Fibroblast of lung (primary cell): ENCODE data around the gene PCSK1N. TPM values are rescaled to one million over a fixed set of nuclear protein-coding genes. Genes with fewer than 3 reads are reported as not detected.

Experiments used
- DNase-seq, 2 donors: peaks; one replicate each; pipeline versions ENCODE4 v3.0.0 to v3.0.0-alpha.2; 2010; ENCODE audit warnings: low read depth in 2 of 2
- H2AFZ ChIP-seq: 2 replicates; pipeline ENCODE4 v1.5.1; 2012; ENCODE audit warnings: low read length, control low read depth, inconsistent platforms
- H3K27ac ChIP-seq: 2 replicates; pipeline ENCODE4 v1.5.1; 2011; ENCODE audit warnings: low read length, control low read depth; ENCODE audit not compliant: insufficient read depth
- H3K27me3 ChIP-seq: 2 replicates; pipeline ENCODE4 v1.5.1; 2011; ENCODE audit warnings: mild to moderate bottlenecking, low read length; ENCODE audit not compliant: control insufficient read depth, insufficient read depth
- H3K36me3 ChIP-seq: 2 replicates; pipeline ENCODE4 v1.5.1; 2011; ENCODE audit warnings: low read length; ENCODE audit not compliant: control insufficient read depth, insufficient read depth
- H3K4me1 ChIP-seq: 2 replicates; pipeline ENCODE4 v1.5.1; 2011; ENCODE audit warnings: low read length; ENCODE audit not compliant: control insufficient read depth, insufficient read depth; ENCODE audit errors: extremely low read depth
- H3K4me2 ChIP-seq: 2 replicates; pipeline ENCODE4 v1.5.1; 2011; ENCODE audit warnings: low read length, control low read depth; ENCODE audit not compliant: insufficient read depth; ENCODE audit errors: extremely low read depth
- H3K4me3 ChIP-seq, 4 experiments: fragments of 200-600 bp in 1 of 4; sonication (generic) in 1 of 4; replicated peaks in 1 of 4; 2 replicates each; pipeline ENCODE4 v1.5.1; 2011 to 2016; ENCODE audit warnings: low read length in 4 of 4, low read depth in 3 of 4, mild to moderate bottlenecking in 3 of 4, control low read depth in 2 of 4, inconsistent platforms in 1 of 4, mixed read lengths in 1 of 4; ENCODE audit not compliant: insufficient read depth in 1 of 4; ENCODE audit errors: control extremely low read depth in 1 of 4
- H3K79me2 ChIP-seq: 2 replicates; pipeline ENCODE4 v1.5.1; 2012; ENCODE audit warnings: mild to moderate bottlenecking, low read length, inconsistent platforms; ENCODE audit not compliant: control insufficient read depth, insufficient read depth
- H3K9ac ChIP-seq: 2 replicates; pipeline ENCODE4 v1.5.1; 2011; ENCODE audit warnings: mild to moderate bottlenecking, low read length, control low read depth; ENCODE audit not compliant: insufficient read depth
- H3K9me3 ChIP-seq: 2 replicates; pipeline ENCODE4 v1.5.1; 2012; ENCODE audit warnings: low read depth, low read length; ENCODE audit not compliant: control insufficient read depth, insufficient read depth
- H4K20me1 ChIP-seq: 2 replicates; pipeline ENCODE4 v1.5.1; 2011; ENCODE audit warnings: low read length; ENCODE audit not compliant: control insufficient read depth, insufficient read depth; ENCODE audit errors: extremely low read depth
- EZH2 ChIP-seq: IDR thresholded peaks from 2 replicates; pipeline ENCODE4 v1.5.1; 2012; ENCODE audit warnings: low read length, control low read depth, mild to moderate bottlenecking; ENCODE audit errors: missing control alignments
- polyA plus RNA-seq, 2 donors: library from polyadenylated mRNA; depleted of rRNA in 1 of 2; stranded (reverse) in 1 of 2; unstranded in 1 of 2; fragments of >200 nt; gene quantifications; 2 replicates each; pipeline ENCODE4 v1.2.1, GENCODE V29; 2011 to 2012; ENCODE audit warnings: missing spikeins in 1 of 2
- total RNA-seq: library from RNA; depleted of rRNA; stranded (reverse); fragments of >200 nt; gene quantifications from 2 replicates; pipeline ENCODE4 v1.2.1, GENCODE V29; 2014
- TF ChIP-seq, protein P1 (sequence below), 2 donors: IDR thresholded peaks in 1 of 2; conservative IDR thresholded peaks in 1 of 2; 1 replicate in 1 of 2; 2 replicates in 1 of 2; pipeline ENCODE4 v1.5.1; 2011 to 2012; ENCODE audit warnings: low read length in 2 of 2, control low read depth in 1 of 2, inconsistent platforms in 1 of 2, low read depth in 1 of 2, mild to moderate bottlenecking in 1 of 2

Gene PCSK1N
- total and polyA plus RNA-seq, 2 donors (not counting 1 experiment from before 2014, with no cell fraction given): 0.08 to 0.17 TPM

DNA sequence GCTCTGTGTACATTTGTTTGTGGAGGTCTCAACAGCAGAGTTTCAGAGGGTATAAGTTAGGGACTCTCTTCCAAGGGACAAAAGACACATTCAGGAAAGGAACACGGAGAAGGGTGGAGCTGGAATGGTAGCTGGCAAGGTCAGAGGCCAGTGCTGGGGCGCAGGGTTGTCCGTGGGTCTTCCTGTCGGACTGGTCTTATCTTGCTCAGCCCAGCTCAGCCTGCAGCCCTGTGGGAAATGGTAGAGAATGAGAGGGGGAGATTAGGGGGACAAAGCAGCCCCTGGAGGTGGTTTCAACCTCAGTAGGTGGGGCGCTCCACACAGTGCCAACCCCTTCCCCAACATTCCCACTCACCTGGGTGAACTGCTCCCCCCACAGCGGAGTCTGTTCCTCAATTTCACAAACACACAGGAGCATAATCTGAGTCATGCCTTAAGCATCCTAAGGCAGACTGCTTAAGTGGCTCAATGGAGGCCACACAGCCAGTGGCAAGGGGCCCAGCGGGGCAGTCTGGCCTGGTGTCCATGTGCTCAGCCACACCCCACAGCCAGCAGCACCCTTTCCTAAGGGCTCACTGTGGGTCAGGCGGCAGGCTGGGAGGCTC is 40.4 kb downstream of the PCSK1N start:
- Histone ChIP-seq H3K9ac (no peak overlapping the region), H3K4me2 (no peak overlapping the region), H3K36me3 (no peaks in the 10 kb centered on the region), H4K20me1 (no peaks in the 10 kb centered on the region), H3K27ac (no peak overlapping the region), H3K9me3 (no peaks in the 10 kb centered on the region), H3K27me3 (no peaks in the 10 kb centered on the region), H3K4me3 (no peak overlapping the region), H2AFZ (no peak overlapping the region), H3K4me1 (no peaks in the 10 kb centered on the region), H3K79me2 (no peaks in the 10 kb centered on the region)
- peak; percentile 56 to 68 for DNase-seq
- no peak for TF ChIP-seq EZH2
- TF ChIP-seq, protein P1, sequence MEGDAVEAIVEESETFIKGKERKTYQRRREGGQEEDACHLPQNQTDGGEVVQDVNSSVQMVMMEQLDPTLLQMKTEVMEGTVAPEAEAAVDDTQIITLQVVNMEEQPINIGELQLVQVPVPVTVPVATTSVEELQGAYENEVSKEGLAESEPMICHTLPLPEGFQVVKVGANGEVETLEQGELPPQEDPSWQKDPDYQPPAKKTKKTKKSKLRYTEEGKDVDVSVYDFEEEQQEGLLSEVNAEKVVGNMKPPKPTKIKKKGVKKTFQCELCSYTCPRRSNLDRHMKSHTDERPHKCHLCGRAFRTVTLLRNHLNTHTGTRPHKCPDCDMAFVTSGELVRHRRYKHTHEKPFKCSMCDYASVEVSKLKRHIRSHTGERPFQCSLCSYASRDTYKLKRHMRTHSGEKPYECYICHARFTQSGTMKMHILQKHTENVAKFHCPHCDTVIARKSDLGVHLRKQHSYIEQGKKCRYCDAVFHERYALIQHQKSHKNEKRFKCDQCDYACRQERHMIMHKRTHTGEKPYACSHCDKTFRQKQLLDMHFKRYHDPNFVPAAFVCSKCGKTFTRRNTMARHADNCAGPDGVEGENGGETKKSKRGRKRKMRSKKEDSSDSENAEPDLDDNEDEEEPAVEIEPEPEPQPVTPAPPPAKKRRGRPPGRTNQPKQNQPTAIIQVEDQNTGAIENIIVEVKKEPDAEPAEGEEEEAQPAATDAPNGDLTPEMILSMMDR (conservative IDR thresholded peaks at IDR 0.05 in 1 of 2, IDR thresholded peaks at IDR 0.05 in 1 of 2; ENCODE audit: low read depth in 1 of 2, low read length in 2 of 2): no peak

DNA sequence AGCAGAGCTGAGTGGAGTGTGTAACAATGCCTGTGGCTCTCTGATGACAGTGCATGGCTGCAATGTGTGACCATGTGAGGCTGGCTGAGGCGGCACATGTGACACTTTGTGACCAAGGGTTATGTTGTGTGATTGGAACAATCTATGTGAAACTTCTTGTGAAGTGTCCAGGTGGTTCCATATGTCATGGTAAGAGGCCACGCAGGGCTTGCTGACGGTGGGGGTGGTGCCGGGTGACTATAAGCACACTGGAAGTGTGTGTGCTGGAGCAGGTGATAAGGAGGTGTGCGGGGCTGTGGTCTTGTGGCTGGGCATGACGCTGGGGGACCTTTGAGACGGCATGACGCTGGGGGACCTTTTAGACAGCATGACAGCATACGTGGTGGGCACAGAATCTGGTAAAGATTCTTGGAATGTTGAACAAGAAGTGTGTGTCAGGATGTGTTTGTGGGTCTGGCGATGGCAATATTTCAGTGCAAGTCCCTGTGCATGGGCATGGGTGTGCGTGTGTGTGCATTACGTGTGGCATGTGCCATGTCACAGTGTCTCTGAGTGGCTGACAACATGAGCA is 41.0 kb downstream of the PCSK1N start:
- H3K9ac ChIP-seq: no peak overlapping the region
- DNase-seq: no peak
- no peak overlapping the region for H2AFZ ChIP-seq
- H3K27me3 ChIP-seq: no peaks in the 10 kb centered on the region
- no peaks in the 10 kb centered on the region for H3K4me1 ChIP-seq
- TF ChIP-seq, protein P1 (conservative IDR thresholded peaks at IDR 0.05 in 1 of 2, IDR thresholded peaks at IDR 0.05 in 1 of 2; ENCODE audit: low read depth in 1 of 2, low read length in 2 of 2): no peak
- TF ChIP-seq EZH2: no peak
- no peaks in the 10 kb centered on the region for H3K36me3 ChIP-seq
- H3K79me2 ChIP-seq: no peaks in the 10 kb centered on the region
- no peak overlapping the region for H3K27ac ChIP-seq
- H3K4me3 ChIP-seq: no peak overlapping the region
- H4K20me1 ChIP-seq: no peaks in the 10 kb centered on the region
- H3K4me2 ChIP-seq: no peak overlapping the region
- H3K9me3 ChIP-seq: no peaks in the 10 kb centered on the region

DNA sequence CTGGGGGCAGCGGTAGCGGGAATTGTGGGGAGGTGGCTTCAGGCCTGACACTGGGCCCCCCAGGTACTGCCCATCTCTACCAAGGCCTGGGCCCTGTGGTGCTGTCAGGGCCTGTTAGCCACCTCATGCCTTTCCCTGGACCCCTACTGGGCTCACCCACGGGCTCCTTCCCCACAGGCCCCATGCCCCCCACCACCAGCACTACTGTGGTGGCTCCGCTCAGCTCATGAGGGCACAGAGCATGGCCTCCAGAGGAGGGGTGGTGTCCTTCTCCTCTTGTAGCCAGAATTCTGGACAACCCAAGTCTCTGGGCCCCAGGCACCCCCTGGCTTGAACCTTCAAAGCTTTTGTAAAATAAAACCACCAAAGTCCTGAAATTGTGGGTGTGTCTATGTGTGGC is 41.5 kb downstream of the PCSK1N start:
- H3K4me1 ChIP-seq: no peaks in the 10 kb centered on the region
- H3K4me3 ChIP-seq: no peak overlapping the region
- no peak overlapping the region for H3K27ac ChIP-seq
- no peak overlapping the region for H3K9ac ChIP-seq
- no peaks in the 10 kb centered on the region for H4K20me1 ChIP-seq
- H3K9me3 ChIP-seq: no peaks in the 10 kb centered on the region
- TF ChIP-seq EZH2: no peak
- H2AFZ ChIP-seq: no peak overlapping the region
- no peaks in the 10 kb centered on the region for H3K27me3 ChIP-seq
- H3K4me2 ChIP-seq: no peak overlapping the region
- DNase-seq: no peak
- no peaks in the 10 kb centered on the region for H3K36me3 ChIP-seq
- no peaks in the 10 kb centered on the region for H3K79me2 ChIP-seq
